Left colon (tissue), 2 donors: ENCODE measurements around the gene SORL1-AS1. TPM values are rescaled to one million over a fixed set of nuclear protein-coding genes. Genes with fewer than 3 reads are reported as not detected.
A peak's percentile ranks its signal among the peaks of the same experiment; 100 is the strongest.
"Not testable (repeated sequence)": the region's sequence is repeated elsewhere in the genome, so short reads cannot be mapped to it uniquely, and the experiment has no call there.

Experiments
- ATAC-seq: fragments of 200-7000 bp; cut with Tn5 transposase; one replicate; pipeline ENCODE4 v1.9.1; 2020; ENCODE audit warnings: mild to moderate bottlenecking, moderate library complexity
- DNase-seq, 2 donors: peaks; one replicate each; pipeline ENCODE4 v3.0.0-alpha.2; 2020
- intact Hi-C, 2 donors: fragments of 100-400 bp; cut with DNase I in 1 of 2; cut with micrococcal nuclease in 1 of 2; formaldehyde crosslinking; loops; one replicate each; pipeline versions ENCODE4 v1.11.2 to v1.14.0; 2022; cut with DNase I, micrococcal nuclease
- total RNA-seq, 2 donors: library from RNA; stranded (reverse); fragmentation: NEBNext Ultra II Directional; extraction: Animal tissue kit (Norgen Biotek cat#: 25700); gene quantifications; one replicate each; pipeline ENCODE4 v1.2.1, GENCODE V29; 2021
- donor health status: DM: no; HTN: no; CAD: no.
- donor health status: DM: yes; HTN: yes; CAD: no.

SORL1-AS1 gene

DNA sequence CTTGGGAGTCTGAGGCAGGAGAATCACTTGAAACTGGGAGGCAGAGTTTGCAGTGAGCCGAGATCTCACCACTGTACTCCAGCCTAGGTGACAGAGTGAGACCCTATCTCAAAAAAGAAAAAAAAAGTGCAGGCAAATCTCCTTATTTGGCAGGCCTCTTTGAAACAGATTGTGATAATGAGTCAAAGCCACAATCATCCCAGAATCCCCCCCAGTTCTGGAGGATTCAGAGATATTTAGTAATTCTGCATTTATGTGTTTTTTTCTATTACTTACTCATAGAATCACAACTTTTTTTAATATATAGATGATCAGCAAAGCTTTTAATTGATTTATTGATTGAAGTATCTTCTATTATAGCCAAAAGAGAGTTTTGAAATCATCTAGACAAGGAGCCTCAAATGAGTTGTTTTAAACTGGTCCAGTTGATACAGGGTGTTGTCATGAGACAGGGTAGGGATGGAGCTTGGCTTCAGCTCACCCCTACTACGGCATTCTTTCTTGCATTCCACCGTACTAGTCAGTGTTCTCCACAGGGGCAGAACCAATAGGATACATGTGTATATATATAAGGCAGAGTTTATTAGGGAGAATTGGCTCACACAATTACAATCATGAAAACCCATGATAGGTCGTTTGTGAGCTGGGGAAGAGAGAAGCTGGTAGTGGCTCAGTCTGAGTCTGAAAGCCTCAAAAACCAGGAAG is 39.9 kb downstream of the SORL1-AS1 start:
- intact Hi-C loops: no loop called here
- ATAC-seq: no peak
- DNase-seq: no peak

DNA sequence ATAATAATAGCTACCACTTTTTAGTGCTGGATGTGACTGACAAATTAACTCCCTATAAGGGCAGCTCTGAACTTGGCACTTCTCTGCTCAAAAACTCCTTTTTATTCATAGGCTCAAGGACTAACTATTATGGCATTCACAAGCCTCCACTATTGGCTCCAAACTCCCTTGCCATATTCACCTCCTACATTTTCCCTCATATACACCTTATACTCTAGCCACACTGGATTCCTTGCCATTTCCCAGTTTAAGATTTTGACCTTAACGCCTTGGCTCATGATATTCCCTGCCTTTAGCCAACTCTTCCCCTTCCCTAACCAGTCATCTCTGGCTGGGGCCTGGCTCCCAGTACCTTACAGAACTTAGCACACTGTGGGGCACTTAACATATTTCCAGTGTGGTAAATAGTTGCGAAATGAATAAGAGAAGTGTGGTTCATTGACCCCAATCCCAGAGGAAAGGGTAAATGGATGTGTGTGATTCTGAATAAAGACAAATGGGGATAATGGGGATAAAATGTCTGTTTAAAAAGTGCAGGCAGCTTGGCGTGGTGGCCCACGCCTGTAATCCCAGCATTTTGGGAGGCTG is 40.7 kb downstream of the SORL1-AS1 start:
- DNase-seq (no peak), ATAC-seq (no peak)
- intact Hi-C loops: no loop called here

DNA sequence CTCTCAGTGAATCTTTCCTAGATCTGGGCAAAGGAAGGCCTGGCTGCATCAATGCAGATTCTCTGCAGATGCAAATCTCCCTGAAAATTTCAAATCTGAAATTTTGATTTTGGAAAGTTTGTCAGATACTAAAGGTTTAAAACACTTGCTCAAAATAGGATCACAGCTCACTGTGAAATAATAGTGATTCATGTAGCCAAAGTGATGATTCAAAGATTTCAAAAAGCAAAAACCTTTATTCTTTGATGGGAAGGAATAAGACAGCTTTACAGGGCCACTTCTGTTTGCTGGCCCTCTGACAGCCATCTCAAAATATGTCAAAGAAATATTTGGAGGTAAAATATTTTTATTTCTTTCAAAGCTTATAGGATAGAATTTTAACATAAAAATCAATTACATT is 41.4 kb downstream of the SORL1-AS1 start:
- ATAC-seq, DNase-seq, intact Hi-C loops: not testable (repeated sequence)

DNA sequence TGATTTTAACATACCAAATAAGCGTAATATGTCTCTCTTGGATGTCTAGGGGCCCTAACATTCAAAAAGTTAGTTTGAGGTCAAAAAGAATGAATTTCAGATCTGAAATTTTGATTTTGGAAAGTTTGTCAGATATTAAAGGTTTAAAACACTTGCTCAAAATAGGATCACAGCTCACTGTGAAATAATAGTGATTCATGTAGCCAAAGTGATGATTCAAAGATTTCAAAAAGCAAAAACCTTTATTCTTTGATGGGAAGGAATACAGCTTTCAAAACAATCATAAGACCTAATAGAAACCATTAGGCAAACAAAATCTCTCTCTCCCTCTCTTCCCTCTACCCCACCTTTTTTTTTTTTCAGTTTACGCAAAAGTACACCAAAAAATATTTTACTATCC is 42.7 kb downstream of the SORL1-AS1 start:
- intact Hi-C loops: not testable (repeated sequence)

DNA sequence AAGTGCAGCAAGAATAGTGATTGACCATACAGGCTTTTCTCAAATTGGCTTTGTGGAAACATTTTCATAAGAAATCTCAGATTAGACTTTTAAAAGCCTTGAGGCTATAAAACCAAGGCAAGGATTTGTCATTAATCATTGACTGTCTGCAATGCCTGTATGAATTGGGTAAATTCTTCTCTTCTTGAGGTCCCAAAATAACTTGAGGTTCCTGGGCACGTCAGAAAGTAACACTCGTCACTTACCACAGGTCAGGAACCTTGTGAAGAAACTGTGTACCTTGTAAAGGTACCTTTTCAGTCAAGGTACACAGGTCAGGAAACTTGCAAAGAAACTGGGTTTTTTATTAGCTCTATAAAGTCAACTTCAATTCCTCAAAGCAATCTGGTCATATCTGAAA is 43.9 kb downstream of the SORL1-AS1 start:
- intact Hi-C loops: no loop called here
- ATAC-seq (peak; percentile 94), DNase-seq (no peak)

More for the DNA sequence above, 42.7 kb downstream of the SORL1-AS1 start:
- not testable (repeated sequence) for ATAC-seq, DNase-seq

DNA sequence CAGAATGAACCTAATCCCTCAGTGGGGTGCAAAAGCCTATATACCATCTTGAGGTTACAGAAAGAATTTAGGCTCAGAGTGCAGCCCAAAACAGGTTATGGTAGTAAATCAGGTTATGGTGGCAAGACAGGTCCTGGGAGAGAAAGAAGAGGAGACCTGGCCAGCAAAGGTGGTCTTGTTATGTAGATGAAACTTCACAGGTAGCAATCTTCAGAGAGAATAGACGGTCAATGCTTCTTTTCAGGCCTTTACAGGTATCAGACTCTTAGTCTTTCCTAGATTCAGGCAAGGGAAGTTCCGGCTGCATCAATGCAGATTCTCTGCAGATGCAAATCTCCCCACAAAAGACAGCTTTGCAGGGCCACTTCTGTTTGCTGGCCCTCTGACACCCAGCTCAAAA is 46.5 kb downstream of the SORL1-AS1 start:
- DNase-seq (no peak), ATAC-seq (no peak)
- intact Hi-C loops: no loop called here

DNA sequence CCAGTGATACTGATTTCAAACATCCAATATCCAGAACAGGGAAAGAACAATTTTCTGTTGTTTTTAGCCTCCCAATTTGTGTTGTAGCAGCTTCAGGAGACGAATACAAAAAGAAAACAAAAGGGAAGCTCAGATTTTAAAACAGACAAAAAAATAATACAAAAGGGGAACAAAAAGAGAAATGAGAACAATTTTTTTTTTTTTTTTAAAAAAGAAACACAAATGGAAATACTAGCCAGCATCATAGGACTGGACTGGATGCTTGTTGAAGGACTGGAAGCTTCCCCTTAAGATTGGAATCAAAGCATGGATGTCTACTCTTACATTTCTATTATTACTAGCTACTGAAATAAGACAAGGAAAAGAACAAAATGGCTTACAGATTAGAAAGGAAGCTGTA is 47.1 kb downstream of the SORL1-AS1 start:
- no peak for ATAC-seq
- DNase-seq: no peak
- intact Hi-C loops: no loop called here

DNA sequence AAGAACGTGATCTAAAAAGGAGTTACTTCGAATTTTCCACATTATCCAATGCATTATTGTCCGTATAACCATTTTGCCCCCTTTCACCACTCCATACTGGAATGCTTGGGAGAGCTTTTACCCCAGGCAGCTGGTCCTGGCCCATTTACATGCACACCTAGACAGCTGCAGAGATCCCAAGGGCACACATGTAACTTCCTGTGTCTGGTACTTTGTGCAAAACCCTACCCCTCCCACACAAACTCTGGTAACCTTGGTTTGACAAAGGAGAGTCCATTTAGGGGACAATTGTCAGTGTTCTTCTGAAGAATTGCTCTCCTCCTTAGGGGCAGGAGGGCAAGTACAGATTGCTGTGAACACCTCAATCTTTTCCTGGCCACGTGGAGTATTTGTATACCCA is 58.0 kb downstream of the SORL1-AS1 start:
- intact Hi-C loops: no loop called here
- ATAC-seq: no peak

DNA sequence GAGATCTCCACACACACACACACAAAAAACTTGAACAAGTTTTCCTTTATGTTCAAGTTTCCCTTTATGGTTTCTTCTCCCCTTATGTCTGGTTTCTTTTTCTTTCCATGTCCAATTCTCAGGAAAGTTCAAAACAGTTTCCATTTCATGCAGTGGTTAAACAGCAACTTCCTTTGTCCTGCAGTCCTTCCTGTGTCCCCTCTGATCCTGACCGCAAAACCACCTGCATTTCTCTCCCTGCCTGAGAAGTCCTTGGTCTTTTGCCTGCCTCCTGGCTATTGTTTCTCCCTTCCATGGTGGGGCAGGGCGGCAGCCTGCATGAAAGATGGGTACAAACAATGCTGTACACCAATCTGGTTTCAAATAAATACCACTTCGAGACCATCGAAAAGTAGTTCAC is 58.9 kb downstream of the SORL1-AS1 start:
- intact Hi-C loops: no loop called here
- ATAC-seq: no peak
- no peak for DNase-seq

More for the DNA sequence above, 58.0 kb downstream of the SORL1-AS1 start:
- DNase-seq: no peak

DNA sequence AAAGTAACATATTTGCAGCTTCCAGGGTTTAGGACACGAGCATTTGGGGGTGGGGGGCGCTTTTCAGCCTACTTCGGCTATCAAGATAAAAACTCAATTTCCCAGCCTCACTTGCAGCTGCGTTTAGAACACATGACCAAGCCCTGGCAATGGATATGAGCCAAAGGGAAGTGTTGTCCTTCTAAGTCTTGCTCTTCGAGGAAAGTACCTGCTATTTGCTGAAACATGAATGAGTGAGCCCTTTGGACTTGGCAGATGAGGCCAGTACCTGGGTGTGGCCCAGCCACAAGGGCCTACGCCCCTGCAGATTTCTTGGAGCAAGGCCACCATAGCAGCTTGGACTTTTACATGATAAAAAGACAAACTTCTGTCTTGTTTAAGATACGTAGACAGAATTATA is 60.9 kb downstream of the SORL1-AS1 start:
- intact Hi-C loops: no loop called here
- ATAC-seq (peak; percentile 99), DNase-seq (peak; percentile 86 to 91)

DNA sequence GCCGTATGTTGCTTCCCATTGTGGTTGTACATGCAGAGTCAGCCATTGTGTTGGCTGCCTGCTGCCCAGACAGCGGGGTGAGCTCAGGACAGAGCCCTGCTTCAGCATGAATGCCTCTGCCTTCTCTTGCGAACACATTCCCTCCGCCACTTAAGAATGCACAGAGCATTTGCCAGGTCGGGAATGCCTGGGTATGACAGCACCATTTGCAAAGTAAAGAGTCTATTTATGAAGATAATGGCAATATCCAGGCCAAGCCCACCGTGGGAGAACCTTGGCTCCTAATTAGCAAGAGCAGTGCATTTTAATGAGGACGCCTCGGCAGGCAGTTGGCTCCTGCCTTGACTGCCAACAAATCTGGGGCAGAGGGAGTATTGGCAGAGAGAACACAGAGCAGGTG is 63.1 kb downstream of the SORL1-AS1 start:
- no peak for DNase-seq
- intact Hi-C loops: no loop called here
- no peak for ATAC-seq

Other genes starting within 250 kb of the SORL1-AS1 start
- 10 to 100 TPM; 40.3 to 56.2 TPM for gene SC5D, start 160.2 kb downstream of the SORL1-AS1 start, total RNA-seq
- gene SORL1, start 653 bp downstream of the SORL1-AS1 start, total RNA-seq: 100 to 1,000 TPM; 130 to 132 TPM